B cell (primary cell): Measurements from ENCODE around the gene CABLES1. TPM values are rescaled to one million over a fixed set of nuclear protein-coding genes. Genes with fewer than 3 reads are reported as not detected.

Experiments
- ATAC-seq: fragments of 200-7000 bp; cut with Tn5 transposase; one replicate; pipeline ENCODE4 v1.10.0; 2021; ENCODE audit warnings: low read depth, mild to moderate bottlenecking, moderate number of reproducible peaks, moderate library complexity
- CTCF ChIA-PET: fragments of 350-600 bp; sonication (Branson Sonifier 250); formaldehyde crosslinking; loops from one replicate; lab custom pipeline; 2021; ENCODE audit warnings: antibody characterized with exemption, inconsistent platforms; lab: Charles Lee
- POLR2A ChIA-PET: fragments of 350-600 bp; sonication (Branson Sonifier 250); formaldehyde crosslinking; loops from one replicate; lab custom pipeline; 2021; ENCODE audit warnings: antibody characterized with exemption; lab: Charles Lee
- DNase-seq: peaks from one replicate; pipeline ENCODE4 v3.0.0; 2013
- H2AFZ ChIP-seq: 2 replicates; pipeline ENCODE4 v1.6.1; 2012; ENCODE audit warnings: mild to moderate bottlenecking, low read depth, low read length; ENCODE audit not compliant: insufficient read depth, poor library complexity, severe bottlenecking
- H3K27ac ChIP-seq, 2 donors: 1 replicate in 1 of 2; 2 replicates in 1 of 2; pipeline ENCODE4 v1.5.1; 2012 to 2013; ENCODE audit warnings: low read length in 2 of 2, mild to moderate bottlenecking in 2 of 2, moderate library complexity in 1 of 2
- H3K27me3 ChIP-seq, 4 experiments: fragments of 200-600 bp in 1 of 4; sonication (generic) in 1 of 4; replicated peaks in 1 of 4; 1 replicate in 2 of 4; 2 replicates in 2 of 4; pipeline versions ENCODE4 v1.6.1 to v1.7.0; 2013 to 2016; ENCODE audit warnings: low read length in 3 of 4, mild to moderate bottlenecking in 2 of 4, mixed read lengths in 1 of 4, moderate library complexity in 1 of 4; ENCODE audit not compliant: insufficient read depth in 4 of 4, control insufficient read depth in 3 of 4; ENCODE audit errors: control extremely low read depth in 1 of 4
- H3K36me3 ChIP-seq, 2 experiments: replicated peaks in 1 of 2; 1 replicate in 1 of 2; 2 replicates in 1 of 2; pipeline versions ENCODE4 v1.6.1 to v1.7.1; 2013; ENCODE audit warnings: low read length in 1 of 2; ENCODE audit not compliant: insufficient read depth in 2 of 2, control insufficient read depth in 1 of 2; ENCODE audit errors: control extremely low read depth in 1 of 2, extremely low read depth in 1 of 2
- H3K4me1 ChIP-seq, 2 donors: fragments of 200-600 bp in 1 of 2; sonication (generic) in 1 of 2; 1 replicate in 1 of 2; 2 replicates in 1 of 2; pipeline versions ENCODE4 v1.5.1 to v1.6.1; 2013 to 2017; ENCODE audit warnings: low read length in 2 of 2; ENCODE audit not compliant: control insufficient read depth in 2 of 2, insufficient read depth in 2 of 2
- H3K4me2 ChIP-seq: replicated peaks from 2 replicates; pipeline ENCODE3; 2012; ENCODE audit warnings: mild to moderate bottlenecking, low read depth, low read length; ENCODE audit not compliant: poor library complexity, severe bottlenecking
- H3K4me3 ChIP-seq, 5 experiments: fragments of 200-600 bp in 1 of 5; sonication (generic) in 1 of 5; 1 replicate in 3 of 5; 2 replicates in 2 of 5; pipeline versions ENCODE4 v1.5.1 to v1.7.0; 2011 to 2016; ENCODE audit warnings: low read length in 4 of 5, mild to moderate bottlenecking in 4 of 5, low read depth in 2 of 5, control low read depth in 1 of 5, moderate library complexity in 1 of 5; ENCODE audit not compliant: insufficient read depth in 1 of 5; ENCODE audit errors: control extremely low read depth in 1 of 5, extremely low read depth in 1 of 5
- H3K79me2 ChIP-seq: fragments of 200-600 bp; sonication (generic); one replicate; pipeline ENCODE4 v1.6.0; 2016; ENCODE audit warnings: low read length; ENCODE audit not compliant: control insufficient read depth, insufficient read depth
- H3K9ac ChIP-seq: fragments of 200-600 bp; sonication (generic); 2 replicates; pipeline ENCODE4 v1.6.1; 2017; ENCODE audit warnings: mild to moderate bottlenecking, low read length, moderate library complexity
- H3K9me3 ChIP-seq, 3 donors: one replicate each; pipeline versions ENCODE4 v1.6.1 to v1.7.1; 2013; ENCODE audit warnings: low read length in 2 of 3; ENCODE audit not compliant: control insufficient read depth in 2 of 3, insufficient read depth in 1 of 3; ENCODE audit errors: control extremely low read depth in 1 of 3
- H4K20me1 ChIP-seq: 2 replicates; pipeline ENCODE4 v1.6.0; 2012; ENCODE audit warnings: mild to moderate bottlenecking, low read length; ENCODE audit not compliant: insufficient read depth, control insufficient read depth, poor library complexity, severe bottlenecking
- H3K27ac Mint-ChIP-seq: one replicate; pipeline ENCODE4 v1.8.0; 2021; ENCODE audit warnings: mixed read lengths
- H3K27me3 Mint-ChIP-seq: one replicate; pipeline ENCODE4 v1.8.0; 2021; ENCODE audit warnings: mixed read lengths
- H3K4me1 Mint-ChIP-seq: one replicate; pipeline ENCODE4 v1.8.0; 2021; ENCODE audit warnings: mixed read lengths
- H3K4me3 Mint-ChIP-seq: one replicate; pipeline ENCODE4 v1.8.0; 2021; ENCODE audit warnings: mixed read lengths
- H3K9me3 Mint-ChIP-seq: one replicate; pipeline ENCODE4 v1.8.0; 2022; ENCODE audit warnings: mixed read lengths; ENCODE audit not compliant: insufficient read depth
- CTCF ChIP-seq: fragments of 200-600 bp; IDR thresholded peaks from one replicate; pipeline ENCODE4 v1.8.0; 2022; ENCODE audit warnings: antibody characterized with exemption, mild to moderate bottlenecking
- EZH2 ChIP-seq: IDR thresholded peaks from 2 replicates; pipeline ENCODE4 v1.6.1; 2012; ENCODE audit warnings: borderline replicate concordance, low read depth, mild to moderate bottlenecking, moderate library complexity, low read length; ENCODE audit not compliant: insufficient read depth, poor library complexity, severe bottlenecking
- WGBS: methylation state at CpG from one replicate; pipeline ENCODE4 v1.1.5; 2013; ENCODE audit warnings: missing lambda C conversion rate; ENCODE audit not compliant: insufficient coverage; 5-methylcytosine and 5-hydroxymethylcytosine counted together
- intact Hi-C: fragments of 100-400 bp; cut with micrococcal nuclease; formaldehyde crosslinking; loops from one replicate; pipeline ENCODE4 v1.10.0; 2022
- polyA plus RNA-seq: library from polyadenylated mRNA; depleted of rRNA; stranded (reverse); fragments of >200 nt; gene quantifications from 2 replicates; pipeline ENCODE4 v1.2.3, GENCODE V29; 2012
- total RNA-seq, 2 donors: library from RNA; stranded (reverse); fragments of 120-200 nt in 1 of 2; gene quantifications; 1 replicate in 1 of 2; 2 replicates in 1 of 2; pipeline versions ENCODE4 v1.2.3 to v1.2.4, GENCODE V29; 2013 to 2022

The CABLES1 gene
- total and polyA plus RNA-seq, 2 donors (not counting 1 experiment from before 2014, with no cell fraction given): 0.30 to 56.3 TPM

DNA sequence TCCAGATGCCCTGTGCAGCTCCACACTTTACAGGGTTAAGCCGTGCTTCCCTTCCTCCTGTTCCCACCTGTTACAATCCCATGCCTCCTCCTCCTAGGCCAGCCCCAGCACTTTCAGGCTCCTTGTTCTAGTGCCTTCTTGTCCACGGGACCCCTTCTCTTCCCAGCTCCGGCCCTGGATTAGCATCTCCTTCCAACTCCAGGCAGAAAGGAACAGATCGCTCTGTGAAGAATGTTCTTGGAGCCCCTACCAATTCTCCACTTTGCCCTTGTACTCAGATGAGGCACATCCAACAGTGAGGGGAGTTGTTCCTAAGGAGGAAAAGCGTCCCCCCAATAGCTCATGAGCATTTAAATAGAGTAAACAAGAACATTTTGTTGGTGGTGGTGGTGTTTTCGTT is 72.7 kb downstream of the CABLES1 start:
- Mint-ChIP-seq H3K4me1 (peaks cover 7% of the 10 kb centered on the region), H3K27me3 (peaks cover 19% of the 10 kb centered on the region), H3K27ac (no peak overlapping the region), H3K9me3 (peaks cover 11% of the 10 kb centered on the region), H3K4me3 (no peak overlapping the region)
- TF ChIP-seq CTCF (no peak), EZH2 (no peak)
- Histone ChIP-seq H4K20me1 (no peaks in the 10 kb centered on the region), H3K79me2 (no peaks in the 10 kb centered on the region), H3K27me3 (peaks cover 0 to 11% (median 0%) of the 10 kb centered on the region in 4 experiments), H3K9ac (no peak overlapping the region), H3K27ac (no peak overlapping the region), H3K9me3 (peaks cover 0 to 31% (median 5%) of the 10 kb centered on the region in 3 donors), H3K36me3 (no peaks in the 10 kb centered on the region), H3K4me2 (no peak overlapping the region), H3K4me3 (no peak overlapping the region), H3K4me1 (no peaks in the 10 kb centered on the region), H2AFZ (no peak overlapping the region)
- POLR2A ChIA-PET: interaction anchor here (0.7 kb wide), 1 partner anchor 16 kb away, joined by 3 read pairs; no protein-coding TSS in a partner anchor
- ATAC-seq: no peak
- WGBS: 92% methylated on average over 3 of the region's 6 CpGs
- CTCF ChIA-PET: interaction anchor here (0.9 kb wide), 1 partner anchor 217 kb away, joined by 3 read pairs; no protein-coding TSS in a partner anchor
- no peak for DNase-seq
- intact Hi-C loops: loop anchor here (2.0 kb wide), 1 partner anchor 17 kb away; no protein-coding TSS in a partner anchor

DNA sequence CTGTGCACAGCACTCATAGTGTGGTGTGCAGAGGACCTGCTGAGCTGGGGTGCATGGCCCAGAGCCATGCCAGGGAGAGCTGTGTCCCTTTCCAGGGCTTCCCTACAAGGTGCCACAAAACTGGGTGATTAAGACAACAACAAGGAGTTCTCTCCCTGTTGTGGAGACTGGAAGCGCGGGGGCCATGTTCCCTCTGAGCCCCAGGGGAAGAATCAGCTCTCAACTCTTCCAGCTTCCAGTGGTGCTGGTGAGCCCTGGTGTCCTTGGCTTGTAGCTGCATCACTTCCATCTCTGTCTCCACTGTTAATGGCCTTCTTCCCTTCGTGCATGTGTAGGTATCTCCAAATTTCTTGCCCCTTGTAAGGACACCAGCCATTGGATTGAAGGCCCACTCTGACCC is 73.3 kb downstream of the CABLES1 start:
- H4K20me1 ChIP-seq: no peaks in the 10 kb centered on the region
- H2AFZ ChIP-seq: no peak overlapping the region
- no peaks in the 10 kb centered on the region for H3K79me2 ChIP-seq
- intact Hi-C loops: no loop called here
- no peaks in the 10 kb centered on the region for H3K36me3 ChIP-seq
- peaks cover 0 to 31% (median 5%) of the 10 kb centered on the region in 3 donors for H3K9me3 ChIP-seq
- no peak overlapping the region for H3K9ac ChIP-seq
- peaks cover 16% of the 10 kb centered on the region for H3K27me3 Mint-ChIP-seq
- no peak overlapping the region for H3K4me2 ChIP-seq
- H3K27ac Mint-ChIP-seq: no peak overlapping the region
- no peak overlapping the region for H3K4me3 Mint-ChIP-seq
- no peak for ATAC-seq
- POLR2A ChIA-PET: interaction anchor here (0.7 kb wide), 1 partner anchor 16 kb away, joined by 3 read pairs; no protein-coding TSS in a partner anchor
- H3K9me3 Mint-ChIP-seq: peaks cover 9% of the 10 kb centered on the region
- no peak overlapping the region for H3K27ac ChIP-seq
- no peak for DNase-seq
- CTCF ChIA-PET: interaction anchor here (0.9 kb wide), 1 partner anchor 217 kb away, joined by 3 read pairs; no protein-coding TSS in a partner anchor
- peaks cover 5% of the 10 kb centered on the region for H3K4me1 Mint-ChIP-seq
- no peaks in the 10 kb centered on the region for H3K4me1 ChIP-seq
- 98% methylated on average over 3 of the region's 3 CpGs for WGBS
- no peak overlapping the region for H3K4me3 ChIP-seq
- TF ChIP-seq CTCF: no peak
- H3K27me3 ChIP-seq: peaks cover 0 to 11% (median 0%) of the 10 kb centered on the region in 4 experiments
